HUES64 (cell line): Measurements from ENCODE around the gene FRY.

Experiments used
- H3K27ac ChIP-seq: 2 replicates; pipeline ENCODE4 v1.7.0; 2013; ENCODE audit warnings: low read depth, low read length, inconsistent platforms
- H3K27me3 ChIP-seq: 2 replicates; pipeline ENCODE4 v1.6.1; 2013; ENCODE audit warnings: mild to moderate bottlenecking, low read length; ENCODE audit not compliant: insufficient read depth
- H3K36me3 ChIP-seq: 2 replicates; pipeline ENCODE4 v1.6.1; 2013; ENCODE audit warnings: mild to moderate bottlenecking, low read length; ENCODE audit not compliant: insufficient read depth
- H3K4me1 ChIP-seq: 2 replicates; pipeline ENCODE4 v1.6.1; 2013; ENCODE audit warnings: mild to moderate bottlenecking, low read length, moderate library complexity; ENCODE audit not compliant: insufficient read depth
- H3K4me3 ChIP-seq: 2 replicates; pipeline ENCODE4 v1.5.1; 2013; ENCODE audit warnings: mild to moderate bottlenecking, low read length, moderate library complexity
- H3K9ac ChIP-seq: 2 replicates; pipeline ENCODE4 v1.6.1; 2013; ENCODE audit warnings: mild to moderate bottlenecking, low read depth, low read length
- H3K9me3 ChIP-seq: 2 replicates; pipeline ENCODE4 v1.6.1; 2013; ENCODE audit warnings: low read depth, low read length; ENCODE audit not compliant: insufficient read depth
- WGBS: fragments of 150-250, 120-280 bp; methylation state at CpG from one replicate; pipeline ENCODE4 v1.1.7; 2013; ENCODE audit warnings: missing lambda C conversion rate; 5-methylcytosine and 5-hydroxymethylcytosine counted together

Gene FRY

GRCh38 chr13:32243695-32244094 lies 212.1 kb downstream of the FRY start:
- Histone ChIP-seq H3K4me1 (0 out of 2 replicates have a peak, but pooled peaks cover 3% of the 10 kb centered on the region), H3K9me3 (no peaks in the 10 kb centered on the region), H3K27ac (no peak overlapping the region), H3K36me3 (no peaks in the 10 kb centered on the region), H3K9ac (no peak overlapping the region), H3K4me3 (no peak overlapping the region), H3K27me3 (no peaks in the 10 kb centered on the region)
- WGBS: 96% methylated on average over 5 of the region's 5 CpGs

DNA sequence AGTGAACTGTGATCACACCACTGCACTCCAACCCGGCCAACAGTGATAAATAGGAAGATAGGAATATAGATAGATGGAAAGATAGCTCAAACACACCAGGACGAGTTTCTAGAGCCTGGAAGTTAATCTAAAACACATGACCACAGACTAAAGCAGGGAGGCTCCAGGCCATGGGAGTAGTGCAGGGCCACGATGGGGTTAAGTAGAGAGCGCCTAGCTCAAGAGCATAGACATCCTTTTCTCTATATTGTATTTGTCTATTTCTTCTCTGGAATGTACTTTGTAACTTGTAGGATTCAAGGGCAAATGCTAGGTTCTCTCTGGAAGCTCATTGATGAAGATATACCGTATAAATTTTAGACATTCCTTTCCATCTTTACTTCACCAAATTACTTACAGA lies 214.0 kb downstream of the FRY start:
- 82% methylated on average over 3 of the region's 5 CpGs for WGBS

DNA sequence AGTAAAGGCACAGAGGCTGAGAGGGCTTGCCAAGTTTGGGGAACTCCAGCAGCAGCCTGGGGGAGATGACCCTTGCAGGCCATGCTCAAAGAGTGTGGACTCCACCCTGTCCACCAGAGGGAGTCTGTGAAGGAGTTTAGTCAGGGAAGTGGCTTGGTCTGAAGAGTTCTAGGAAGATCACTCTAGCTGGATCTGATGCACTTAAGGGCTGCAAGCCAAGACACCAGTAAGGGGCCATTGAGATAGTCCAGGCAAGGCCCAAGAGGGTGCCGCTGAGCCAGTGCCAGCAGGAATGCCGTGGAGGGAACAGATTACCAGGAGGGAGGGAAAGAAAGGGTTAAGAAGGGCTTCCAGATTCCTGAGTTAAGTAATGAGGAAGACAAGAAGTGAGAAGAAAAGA lies 214.9 kb downstream of the FRY start:
- Histone ChIP-seq H3K27me3 (no peaks in the 10 kb centered on the region), H3K9ac (no peak overlapping the region), H3K4me3 (no peak overlapping the region), H3K9me3 (no peaks in the 10 kb centered on the region), H3K27ac (no peak overlapping the region), H3K36me3 (0 out of 2 replicates have a peak, but pooled peaks cover 2% of the 10 kb centered on the region), H3K4me1 (0 out of 2 replicates have a peak, but pooled peaks cover 3% of the 10 kb centered on the region)
- WGBS: 19% methylated on average over 2 of the region's 2 CpGs

More for the DNA sequence above, 214.0 kb downstream of the FRY start:
- 0 out of 2 replicates have a peak, but pooled peaks cover 3% of the 10 kb centered on the region for H3K4me1 ChIP-seq
- no peak overlapping the region for H3K9ac ChIP-seq
- no peak overlapping the region for H3K4me3 ChIP-seq
- H3K27ac ChIP-seq: no peak overlapping the region
- H3K9me3 ChIP-seq: no peaks in the 10 kb centered on the region
- H3K36me3 ChIP-seq: 0 out of 2 replicates have a peak, but pooled peaks cover 2% of the 10 kb centered on the region
- no peaks in the 10 kb centered on the region for H3K27me3 ChIP-seq

DNA sequence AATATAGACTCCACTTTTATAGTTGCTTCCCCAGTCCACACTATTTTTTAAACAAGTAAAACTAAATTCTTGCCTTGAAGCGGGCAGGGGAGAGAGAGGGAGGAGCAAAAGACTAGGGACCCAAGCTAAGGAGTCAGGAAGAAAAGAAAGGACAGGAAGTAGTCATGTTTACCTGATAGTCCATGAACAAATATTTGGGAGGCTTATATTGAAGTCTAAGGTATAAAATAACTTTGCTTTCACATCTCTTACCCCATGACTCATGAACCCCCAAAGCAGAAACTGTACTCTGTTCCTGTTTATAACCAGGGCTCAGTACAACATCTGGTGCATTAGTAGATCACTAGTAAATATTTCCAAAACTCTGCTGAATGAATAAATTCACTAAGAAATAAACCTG lies 216.3 kb downstream of the FRY start:
- Histone ChIP-seq H3K4me3 (no peak overlapping the region), H3K9me3 (no peaks in the 10 kb centered on the region), H3K27me3 (no peaks in the 10 kb centered on the region), H3K27ac (no peak overlapping the region), H3K9ac (no peak overlapping the region), H3K4me1 (0 out of 2 replicates have a peak, but pooled peaks cover 3% of the 10 kb centered on the region), H3K36me3 (0 out of 2 replicates have a peak, but pooled peaks cover 2% of the 10 kb centered on the region)
- no CpG with 5 or more reads among the region's 1 CpG for WGBS

DNA sequence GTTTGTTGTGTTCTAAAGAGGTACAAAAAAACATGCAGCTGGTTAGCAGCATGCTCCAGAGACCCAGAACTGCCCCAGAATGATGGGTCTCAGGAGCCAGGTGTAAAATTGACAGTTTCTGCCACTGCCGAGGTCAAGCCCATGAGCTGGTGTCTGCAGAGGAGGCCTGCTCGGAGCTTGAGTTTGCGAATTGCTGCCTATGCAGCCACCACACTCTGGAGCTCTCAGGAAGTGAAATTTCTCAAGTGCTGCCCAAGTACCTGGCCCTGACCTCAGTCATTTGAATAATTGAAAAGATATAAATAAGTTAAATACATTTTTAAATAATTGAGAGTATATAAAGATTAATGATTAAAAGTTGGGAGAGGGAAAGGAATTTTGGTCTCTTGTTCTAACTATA lies 217.2 kb downstream of the FRY start:
- no peaks in the 10 kb centered on the region for H3K27me3 ChIP-seq
- H3K36me3 ChIP-seq: 0 out of 2 replicates have a peak, but pooled peaks cover 2% of the 10 kb centered on the region
- 0 out of 2 replicates have a peak, but pooled peaks cover 3% of the 10 kb centered on the region for H3K4me1 ChIP-seq
- H3K27ac ChIP-seq: no peak overlapping the region
- no peak overlapping the region for H3K9ac ChIP-seq
- WGBS: 97% methylated on average over 3 of the region's 3 CpGs
- no peak overlapping the region for H3K4me3 ChIP-seq
- no peaks in the 10 kb centered on the region for H3K9me3 ChIP-seq

GRCh38 chr13:32252812-32253438 lies 221.4 kb downstream of the FRY start:
- H3K36me3 ChIP-seq: 0 out of 2 replicates have a peak, but pooled peaks cover 2% of the 10 kb centered on the region

DNA sequence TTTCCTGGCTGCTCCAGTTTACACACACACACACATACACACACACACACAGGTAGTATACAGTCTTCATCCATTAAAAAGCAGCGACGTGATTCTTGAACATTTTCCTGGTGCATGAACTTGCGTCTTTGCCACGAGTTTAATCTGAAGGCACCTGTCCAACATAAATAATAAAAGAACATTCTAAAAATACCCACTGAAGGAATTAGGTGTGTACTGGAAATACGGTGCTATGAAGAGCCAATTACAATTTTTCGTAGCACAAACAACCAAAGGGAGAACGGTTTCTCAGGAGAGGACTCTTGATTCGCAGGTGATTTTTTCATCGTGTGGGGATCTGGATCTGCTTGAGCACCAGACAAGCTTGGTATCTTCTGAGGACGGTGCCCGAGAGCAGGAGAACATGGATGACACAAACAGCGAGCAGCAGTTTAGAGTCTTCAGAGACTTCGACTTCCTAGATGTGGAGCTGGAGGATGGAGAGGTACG lies 222.4 kb downstream of the FRY start:
- 93% methylated on average over 14 of the region's 14 CpGs for WGBS
- Histone ChIP-seq H3K4me3 (no peak overlapping the region), H3K27me3 (no peaks in the 10 kb centered on the region), H3K9ac (no peak overlapping the region), H3K9me3 (no peaks in the 10 kb centered on the region), H3K4me1 (no peaks in the 10 kb centered on the region), H3K27ac (no peak overlapping the region), H3K36me3 (0 out of 2 replicates have a peak, but pooled peaks cover 2% of the 10 kb centered on the region)

More at GRCh38 chr13:32252812-32253438, 221.4 kb downstream of the FRY start:
- H3K27ac ChIP-seq: no peak overlapping the region
- H3K4me1 ChIP-seq: no peaks in the 10 kb centered on the region
- H3K9ac ChIP-seq: no peak overlapping the region
- no peaks in the 10 kb centered on the region for H3K27me3 ChIP-seq
- no peak overlapping the region for H3K4me3 ChIP-seq
- WGBS: 89% methylated on average over 3 of the region's 4 CpGs
- no peaks in the 10 kb centered on the region for H3K9me3 ChIP-seq

DNA sequence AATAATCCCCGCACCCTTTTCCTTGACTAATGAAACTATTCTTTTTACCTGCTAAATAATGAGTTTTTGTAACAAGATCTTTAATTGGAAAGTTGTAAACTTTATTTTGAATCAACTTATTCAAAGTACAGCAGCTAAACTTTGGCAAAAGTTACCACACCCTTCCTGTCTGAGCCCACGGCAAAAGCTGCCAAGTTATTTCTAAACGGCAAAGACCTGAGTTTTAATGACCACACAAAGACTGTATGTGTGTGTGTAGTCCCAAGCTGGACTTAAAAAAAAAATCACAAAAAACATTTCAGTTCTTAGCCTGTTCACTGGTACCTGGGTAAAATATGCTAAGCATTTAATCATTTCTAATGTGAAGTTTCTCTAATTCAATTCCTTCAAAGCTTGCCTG lies 222.8 kb downstream of the FRY start:
- Histone ChIP-seq H3K4me1 (no peaks in the 10 kb centered on the region), H3K36me3 (0 out of 2 replicates have a peak, but pooled peaks cover 2% of the 10 kb centered on the region), H3K9me3 (no peaks in the 10 kb centered on the region), H3K9ac (no peak overlapping the region), H3K27me3 (no peaks in the 10 kb centered on the region), H3K27ac (no peak overlapping the region), H3K4me3 (no peak overlapping the region)
- 100% methylated on average over 3 of the region's 3 CpGs for WGBS

DNA sequence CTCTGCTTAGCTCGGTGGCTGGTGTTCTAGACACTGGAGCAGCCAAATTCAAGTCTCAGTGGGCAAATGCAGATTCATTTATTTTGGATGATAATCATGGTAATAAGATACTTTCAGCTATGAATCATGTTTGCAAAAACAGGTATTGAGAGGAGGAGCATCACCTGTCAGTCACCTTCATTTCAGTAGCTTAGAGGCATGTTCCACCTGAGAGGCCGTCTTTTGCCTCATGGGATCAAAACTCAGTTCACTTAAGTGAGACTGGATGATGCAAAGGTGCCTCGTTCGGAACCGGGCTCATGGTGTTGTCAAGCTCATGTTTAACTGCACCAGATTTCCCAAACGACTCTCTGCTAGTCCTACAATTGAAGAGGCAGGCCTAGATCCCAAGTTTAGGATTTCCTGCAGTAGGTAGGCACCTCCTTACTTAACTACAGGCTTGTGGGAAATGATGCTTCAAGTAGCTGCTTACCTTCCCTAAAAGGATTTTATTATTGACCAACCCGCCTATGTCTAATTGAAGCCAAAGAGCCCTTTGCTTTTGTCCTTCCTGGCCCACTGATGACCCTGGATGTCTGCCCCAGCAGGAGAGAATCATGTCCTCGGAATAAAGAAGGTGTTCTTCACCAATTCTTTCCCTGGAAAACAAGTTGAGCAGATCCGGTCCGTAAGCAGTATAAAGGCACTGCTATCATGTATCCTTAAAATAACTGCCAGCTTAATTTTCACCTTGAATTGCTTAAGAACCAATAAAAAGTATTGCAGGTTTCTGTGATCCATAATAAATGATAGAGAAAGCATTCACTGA lies 223.5 kb downstream of the FRY start:
- Histone ChIP-seq H3K27ac (no peak overlapping the region), H3K9me3 (no peaks in the 10 kb centered on the region), H3K36me3 (no peaks in the 10 kb centered on the region), H3K4me1 (no peaks in the 10 kb centered on the region), H3K9ac (no peak overlapping the region), H3K4me3 (no peak overlapping the region), H3K27me3 (no peaks in the 10 kb centered on the region)
- 94% methylated on average over 10 of the region's 10 CpGs for WGBS

GRCh38 chr13:32255724-32256109 lies 224.1 kb downstream of the FRY start:
- H3K4me1 ChIP-seq: no peaks in the 10 kb centered on the region
- WGBS: 82% methylated on average over 5 of the region's 6 CpGs
- no peaks in the 10 kb centered on the region for H3K27me3 ChIP-seq
- no peak overlapping the region for H3K9ac ChIP-seq
- no peaks in the 10 kb centered on the region for H3K9me3 ChIP-seq
- no peak overlapping the region for H3K27ac ChIP-seq
- no peaks in the 10 kb centered on the region for H3K36me3 ChIP-seq
- H3K4me3 ChIP-seq: no peak overlapping the region

- H3K36me3 ChIP-seq: no peaks in the 10 kb centered on the region
- no peaks in the 10 kb centered on the region for H3K4me1 ChIP-seq
- H3K9me3 ChIP-seq: no peaks in the 10 kb centered on the region
- H3K4me3 ChIP-seq: no peak overlapping the region
- no peak overlapping the region for H3K9ac ChIP-seq
- H3K27ac ChIP-seq: no peak overlapping the region
- 98% methylated on average over 3 of the region's 4 CpGs for WGBS
- no peaks in the 10 kb centered on the region for H3K27me3 ChIP-seq
Observed at GRCh38 chr13:32256243-32256642, 224.7 kb downstream of the FRY start.
